Measurements from ENCODE around the gene ACER2. TPM values are rescaled to one million over a fixed set of nuclear protein-coding genes. Genes with fewer than 3 reads are reported as not detected.

The ACER2 gene
- total and polyA plus RNA-seq, 2 of the 8 experiments (the other 6 are each of a cell fraction or from before 2014, with no cell fraction given) = 7.4 to 8.8 TPM

- H4K20me1 ChIP-seq (replicated peaks in 1 of 2; ENCODE audit: control insufficient read depth in 1 of 2, insufficient read depth in 2 of 2, low read length in 2 of 2) = peaks cover 4 to 14% of the 10 kb centered on the region in 2 experiments
- H3K79me2 ChIP-seq (ENCODE audit: control insufficient read depth in 1 of 2, insufficient read depth in 2 of 2, low read length in 2 of 2) = peaks cover 7 to 39% of the 10 kb centered on the region in 2 experiments; a peak in 3 of 4 replicates
- FAIRE-seq = no peak
- H3K4me3 ChIP-seq (ENCODE audit: extremely low read depth in 1 of 4, insufficient read depth in 2 of 4, low read depth in 3 of 4, low read length in 4 of 4) = peak overlapping the region; percentile 75 to 99 (median 84)
- peak overlapping the region; percentile 96 to 100 (median 96) for H3K9ac ChIP-seq (replicated peaks in 1 of 4; ENCODE audit: extremely low read depth in 1 of 4, low read depth in 3 of 4, low read length in 3 of 4)
- no peak overlapping the region for H2BK20ac ChIP-seq (ENCODE audit: low read length)
- H4K5ac ChIP-seq (ENCODE audit: insufficient read length, low read depth, low read length) = peak overlapping the region; percentile 98
- peak overlapping the region; percentile 86 for H4K91ac ChIP-seq (replicated peaks; ENCODE audit: insufficient read length, low read length)
- no peaks in the 10 kb centered on the region for H3K9me3 ChIP-seq (ENCODE audit: insufficient read depth in 2 of 2, low read depth in 1 of 2, low read length in 1 of 2)
- peak overlapping the region; percentile 42 for H3K18ac ChIP-seq (ENCODE audit: extremely low read depth, low read length)
- H2BK15ac ChIP-seq (ENCODE audit: low read length) = no peak overlapping the region
- no peaks in the 10 kb centered on the region for H3K79me1 ChIP-seq (ENCODE audit: low read depth, low read length)
- peak overlapping the region; percentile 29; the same call in 1 of the 2 replicates for H2AK5ac ChIP-seq (ENCODE audit: low read depth, low read length)
- H3K14ac ChIP-seq (ENCODE audit: insufficient read length) = no peak overlapping the region
- H2BK5ac ChIP-seq (ENCODE audit: low read depth, low read length) = peak overlapping the region; percentile 92
- peak overlapping the region; percentile 99; the same call in 1 of the 2 replicates for H4K8ac ChIP-seq (ENCODE audit: extremely low read depth, insufficient read depth, low read length)
- DNase-seq (ENCODE audit: low read depth in 1 of 2, low spot score in 2 of 2) = no peak
- peak overlapping the region; percentile 74 for H3K56ac ChIP-seq (replicated peaks; ENCODE audit: insufficient read length, low read depth, low read length)
- H3K4me1 ChIP-seq (replicated peaks in 1 of 4; ENCODE audit: control insufficient read depth in 3 of 4, insufficient read depth in 4 of 4, low read length in 3 of 4) = peaks cover 0 to 7% (median 2%) of the 10 kb centered on the region in 4 experiments; a peak in 2 of 7 replicates
- no peaks in the 10 kb centered on the region for H3K27me3 ChIP-seq (replicated peaks in 1 of 4; ENCODE audit: control insufficient read depth in 3 of 4, extremely low read depth in 1 of 4, insufficient read depth in 3 of 4, low read length in 3 of 4)
- ChIA-PET CTCF (ENCODE audit: partially characterized antibody) (interaction anchor here (0.7 kb wide), 1 partner anchor 85 kb away, joined by 3 read pairs; no protein-coding TSS in a partner anchor), POLR2A (ENCODE audit: partially characterized antibody) (interaction anchor here (0.6 to 6.5 kb wide), 44 partner anchors 10 to 467 kb away, joined by 3 to 113 read pairs (median 4); partner anchors contain the start of genes ACER2, DENND4C and RRAGA)
- 1% methylated on average over 30 of the region's 30 CpGs; no CpG with 5 or more reads in 1 of the 2 experiments for WGBS, 2 experiments (ENCODE audit: extremely low coverage in 1 of 2, insufficient coverage in 1 of 2, insufficient read length in 1 of 2, insufficient replicate concordance in 2 of 2, low coverage in 1 of 2, low lambda C conversion rate in 2 of 2, missing lambda C conversion rate in 1 of 2)
- no peak overlapping the region for H2BK12ac ChIP-seq (ENCODE audit: low read depth, low read length)
- H3K4me2 ChIP-seq (ENCODE audit: insufficient read depth in 1 of 2, low read depth in 2 of 2, low read length in 2 of 2) = peak overlapping the region; percentile 75 to 78
- peak overlapping the region; percentile 92 for H3K27ac ChIP-seq (ENCODE audit: low read depth, low read length)
- H3K23me2 ChIP-seq (ENCODE audit: low read depth, low read length) = peaks cover 9% of the 10 kb centered on the region
- peak overlapping the region; percentile 50 for H3K4ac ChIP-seq (replicated peaks; ENCODE audit: insufficient read length, low read depth, low read length)
- H3K23ac ChIP-seq (ENCODE audit: insufficient read length) = no peak overlapping the region
- H2BK120ac ChIP-seq (replicated peaks; ENCODE audit: low read depth, low read length) = peak overlapping the region; percentile 60
- no peak overlapping the region for H2AFZ ChIP-seq (ENCODE audit: low read length)
- TF ChIP-seq POU5F1 (IDR thresholded peaks at IDR 0.05; ENCODE audit: low read depth, low read length) = no peak
- no peak for TF ChIP-seq CBX8 (IDR thresholded peaks at IDR 0.05; ENCODE audit: borderline replicate concordance, low read depth, low read length)
- TF ChIP-seq SIRT6 (IDR thresholded peaks at IDR 0.05; ENCODE audit: low read length) = no peak
- TF ChIP-seq TEAD4 (IDR thresholded peaks at IDR 0.05; ENCODE audit: low read depth, low read length) = no peak
- TF ChIP-seq NANOG (IDR thresholded peaks at IDR 0.05; ENCODE audit: insufficient read depth, low read depth, low read length, poor library complexity, severe bottlenecking) = no peak
- TF ChIP-seq HDAC6 (IDR thresholded peaks at IDR 0.05; ENCODE audit: low read depth, low read length) = no peak
- TF ChIP-seq, protein P1, sequence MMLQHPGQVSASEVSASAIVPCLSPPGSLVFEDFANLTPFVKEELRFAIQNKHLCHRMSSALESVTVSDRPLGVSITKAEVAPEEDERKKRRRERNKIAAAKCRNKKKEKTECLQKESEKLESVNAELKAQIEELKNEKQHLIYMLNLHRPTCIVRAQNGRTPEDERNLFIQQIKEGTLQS (IDR thresholded peaks at IDR 0.05; ENCODE audit: insufficient read depth, low read depth, low read length) = no peak
- TF ChIP-seq POLR2AphosphoS5 (IDR thresholded peaks at IDR 0.05; ENCODE audit: low read depth, low read length) = no peak
- peaks cover 20 to 50% (median 45%) of the 10 kb centered on the region in 4 experiments for H3K36me3 ChIP-seq (ENCODE audit: control insufficient read depth in 2 of 4, insufficient read depth in 4 of 4, low read length in 3 of 4)
Observed at GRCh38 chr9:19379697-19380046, 29.1 kb upstream of the ACER2 start.

Measured in H1 (cell line).